Measurements from ENCODE around the gene ACSS3.

DNA sequence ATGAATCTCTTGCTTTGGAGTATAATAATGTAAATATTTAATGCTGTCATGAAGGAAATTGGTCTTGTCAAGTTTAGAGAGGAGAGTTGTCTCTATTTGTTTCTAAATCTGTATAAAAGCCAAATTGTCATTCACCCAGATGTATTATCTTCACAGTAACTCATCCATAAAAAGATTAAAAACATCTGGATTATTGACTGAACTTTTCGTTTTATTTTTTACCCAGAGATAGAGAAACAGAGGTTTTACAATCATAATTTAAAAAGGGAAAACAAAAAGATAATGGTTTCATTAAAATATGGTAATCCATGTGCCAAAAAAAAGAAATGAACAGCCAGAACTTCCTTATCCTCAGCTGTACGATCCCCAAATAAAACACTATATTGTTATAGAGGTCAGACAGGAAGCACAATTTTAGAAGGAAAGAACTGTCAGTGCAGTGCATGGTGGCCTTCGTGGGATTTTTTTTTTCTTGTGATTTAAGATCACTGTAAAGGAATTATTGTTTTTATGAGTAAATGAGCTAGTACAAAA lies 125.9 kb downstream of the ACSS3 start:
- TF ChIP-seq, protein P1, sequence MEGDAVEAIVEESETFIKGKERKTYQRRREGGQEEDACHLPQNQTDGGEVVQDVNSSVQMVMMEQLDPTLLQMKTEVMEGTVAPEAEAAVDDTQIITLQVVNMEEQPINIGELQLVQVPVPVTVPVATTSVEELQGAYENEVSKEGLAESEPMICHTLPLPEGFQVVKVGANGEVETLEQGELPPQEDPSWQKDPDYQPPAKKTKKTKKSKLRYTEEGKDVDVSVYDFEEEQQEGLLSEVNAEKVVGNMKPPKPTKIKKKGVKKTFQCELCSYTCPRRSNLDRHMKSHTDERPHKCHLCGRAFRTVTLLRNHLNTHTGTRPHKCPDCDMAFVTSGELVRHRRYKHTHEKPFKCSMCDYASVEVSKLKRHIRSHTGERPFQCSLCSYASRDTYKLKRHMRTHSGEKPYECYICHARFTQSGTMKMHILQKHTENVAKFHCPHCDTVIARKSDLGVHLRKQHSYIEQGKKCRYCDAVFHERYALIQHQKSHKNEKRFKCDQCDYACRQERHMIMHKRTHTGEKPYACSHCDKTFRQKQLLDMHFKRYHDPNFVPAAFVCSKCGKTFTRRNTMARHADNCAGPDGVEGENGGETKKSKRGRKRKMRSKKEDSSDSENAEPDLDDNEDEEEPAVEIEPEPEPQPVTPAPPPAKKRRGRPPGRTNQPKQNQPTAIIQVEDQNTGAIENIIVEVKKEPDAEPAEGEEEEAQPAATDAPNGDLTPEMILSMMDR (IDR thresholded peaks at IDR 0.05; ENCODE audit: low read depth, low read length) = no peak
- TF ChIP-seq EZH2phosphoT487 (IDR thresholded peaks at IDR 0.05; ENCODE audit: low read depth) = no peak

Measured in OCI-LY3 (cell line).